Liver (tissue), 9 donors: Measurements from ENCODE around the gene KRT222. TPM values are rescaled to one million over a fixed set of nuclear protein-coding genes. Genes with fewer than 3 reads are reported as not detected.
A peak's percentile ranks its signal among the peaks of the same experiment; 100 is the strongest.

ENCODE experiments used
- DNase-seq: peaks from one replicate; pipeline ENCODE4 v3.0.0-alpha.2; 2017; ENCODE audit warnings: low spot score
- H3K27ac ChIP-seq, 2 donors: one replicate each; pipeline ENCODE4 v1.7.0; 2013; ENCODE audit warnings: inconsistent platforms in 2 of 2, low read length in 2 of 2, control low read depth in 1 of 2, low read depth in 1 of 2, mild to moderate bottlenecking in 1 of 2
- H3K27me3 ChIP-seq, 4 donors: one replicate each; pipeline versions ENCODE4 v1.6.1 to v1.7.0; 2013; ENCODE audit warnings: low read length in 3 of 4, inconsistent platforms in 1 of 4, mild to moderate bottlenecking in 1 of 4, moderate library complexity in 1 of 4; ENCODE audit not compliant: control insufficient read depth in 4 of 4, insufficient read depth in 4 of 4
- H3K36me3 ChIP-seq, 4 donors: one replicate each; pipeline versions ENCODE4 v1.6.1 to v1.7.0; 2013; ENCODE audit warnings: low read length in 3 of 4, mild to moderate bottlenecking in 3 of 4, low read depth in 1 of 4, moderate library complexity in 1 of 4; ENCODE audit not compliant: control insufficient read depth in 4 of 4, insufficient read depth in 3 of 4
- H3K4me1 ChIP-seq, 4 donors: one replicate each; pipeline versions ENCODE4 v1.6.1 to v1.7.0; 2013; ENCODE audit warnings: low read length in 3 of 4, mild to moderate bottlenecking in 3 of 4, moderate library complexity in 1 of 4; ENCODE audit not compliant: control insufficient read depth in 4 of 4, insufficient read depth in 4 of 4
- H3K4me3 ChIP-seq, 3 donors: one replicate each; pipeline versions ENCODE4 v1.6.1 to v1.7.0; 2013; ENCODE audit warnings: low read length in 3 of 3, control low read depth in 1 of 3, low read depth in 1 of 3, mild to moderate bottlenecking in 1 of 3
- H3K9ac ChIP-seq, 2 donors: one replicate each; pipeline ENCODE4 v1.7.0; 2013; ENCODE audit warnings: low read length in 2 of 2, mild to moderate bottlenecking in 2 of 2, moderate library complexity in 2 of 2, control low read depth in 1 of 2, low read depth in 1 of 2
- H3K9me3 ChIP-seq, 4 donors: one replicate each; pipeline versions ENCODE4 v1.6.1 to v1.7.0; 2013; ENCODE audit warnings: low read length in 3 of 4; ENCODE audit not compliant: control insufficient read depth in 4 of 4
- ATF3 ChIP-seq: IDR thresholded peaks from 2 replicates; pipeline ENCODE4 v1.6.1; 2016; ENCODE audit warnings: antibody characterized with exemption
- CTCF ChIP-seq: fragments of 150-350 bp; IDR thresholded peaks from 2 replicates; pipeline ENCODE4 v1.5.1; 2017; ENCODE audit warnings: improper control_type of control experiment, low read depth, low read length; ENCODE audit not compliant: missing input control
- EGR1 ChIP-seq, 2 donors: IDR thresholded peaks; 2 replicates each; pipeline ENCODE4 v1.6.1; 2016 to 2018; ENCODE audit warnings: antibody characterized with exemption in 2 of 2, low read depth in 2 of 2
- FOXA1 ChIP-seq: IDR thresholded peaks from 2 replicates; pipeline ENCODE4 v1.6.1; 2016; ENCODE audit warnings: antibody characterized with exemption
- FOXA2 ChIP-seq: IDR thresholded peaks from 2 replicates; pipeline ENCODE4 v1.6.1; 2016; ENCODE audit warnings: antibody characterized with exemption
- GABPA ChIP-seq, 2 donors: IDR thresholded peaks in 1 of 2; conservative IDR thresholded peaks in 1 of 2; 2 replicates each; pipeline ENCODE4 v1.6.1; 2016; ENCODE audit warnings: antibody characterized with exemption in 2 of 2, mild to moderate bottlenecking in 1 of 2, moderate library complexity in 1 of 2
- HNF4A ChIP-seq, 2 donors: conservative IDR thresholded peaks; 2 replicates each; pipeline ENCODE4 v1.6.1; 2016; ENCODE audit warnings: antibody characterized with exemption in 2 of 2, mild to moderate bottlenecking in 2 of 2
- HNF4G ChIP-seq: IDR thresholded peaks from 2 replicates; pipeline ENCODE4 v1.6.1; 2016; ENCODE audit warnings: antibody characterized with exemption
- JUND ChIP-seq, 2 donors: IDR thresholded peaks; 2 replicates each; pipeline ENCODE4 v1.6.1; 2016; ENCODE audit warnings: antibody characterized with exemption in 2 of 2
- MAX ChIP-seq: IDR thresholded peaks from 2 replicates; pipeline ENCODE4 v1.6.1; 2016; ENCODE audit warnings: antibody characterized with exemption
- NR2F2 ChIP-seq: IDR thresholded peaks from 2 replicates; pipeline ENCODE4 v1.6.1; 2016; ENCODE audit warnings: antibody characterized with exemption
- RAD21 ChIP-seq, 2 donors: IDR thresholded peaks; 2 replicates each; pipeline ENCODE4 v1.6.1; 2016; ENCODE audit warnings: antibody characterized with exemption in 2 of 2, mild to moderate bottlenecking in 2 of 2
- REST ChIP-seq: IDR thresholded peaks from 2 replicates; pipeline ENCODE4 v1.6.1; 2016; ENCODE audit warnings: antibody characterized with exemption, mild to moderate bottlenecking
- RXRA ChIP-seq, 2 donors: IDR thresholded peaks; 2 replicates each; pipeline ENCODE4 v1.6.1; 2017 to 2018; ENCODE audit warnings: antibody characterized with exemption in 2 of 2, mild to moderate bottlenecking in 1 of 2
- SP1 ChIP-seq: IDR thresholded peaks from 2 replicates; pipeline ENCODE4 v1.6.1; 2018; ENCODE audit warnings: antibody characterized with exemption, mild to moderate bottlenecking
- TAF1 ChIP-seq: conservative IDR thresholded peaks from 2 replicates; pipeline ENCODE4 v1.6.1; 2016; ENCODE audit warnings: antibody characterized with exemption, mild to moderate bottlenecking
- ZBTB33 ChIP-seq: IDR thresholded peaks from 2 replicates; pipeline ENCODE4 v1.6.1; 2016; ENCODE audit warnings: antibody characterized with exemption
- WGBS: extraction: QIAGEN DNeasy Blood & Tissue Kit; methylation state at CpG from one replicate; pipeline ENCODE4 v1.1.7; 2013; 5-methylcytosine and 5-hydroxymethylcytosine counted together
- polyA plus RNA-seq, 2 donors: library from polyadenylated mRNA; stranded (reverse) in 1 of 2; unstranded in 1 of 2; fragments of 200-250 nt in 1 of 2; fragments of >200 nt in 1 of 2; fragmentation: Nextera tagmentation in 1 of 2; extraction: Ambion mirVana in 1 of 2; gene quantifications; one replicate each; pipeline versions ENCODE4 v1.2.1 to v1.2.3, GENCODE V29; 2013 to 2015
- total RNA-seq, 2 donors: library from RNA; depleted of rRNA; stranded (reverse); fragments of >200 nt; gene quantifications; one replicate each; pipeline ENCODE4 v1.2.3, GENCODE V29; 2014
- donor health status: healthy.
- donor health status: healthy.
- donor health status: healthy.
- donor health status: healthy.
- donor health status: healthy.

KRT222 gene
- total and polyA plus RNA-seq, 4 donors: 1.9 to 5.6 (median 2.9) TPM

GRCh38 chr17:40666331-40666730 is 1.4 kb upstream of the KRT222 start:
- Histone ChIP-seq H3K4me1 (peaks cover 0 to 29% (median 20%) of the 10 kb centered on the region in 4 donors), H3K9me3 (no peaks in the 10 kb centered on the region), H3K4me3 (no peak overlapping the region), H3K27ac (no peak overlapping the region), H3K36me3 (peaks cover 0 to 3% (median 0%) of the 10 kb centered on the region in 4 donors), H3K9ac (no peak overlapping the region), H3K27me3 (no peaks in the 10 kb centered on the region)
- DNase-seq: no peak
- TF ChIP-seq HNF4G (no peak), EGR1 (IDR thresholded peaks at IDR 0.05; ENCODE audit: low read depth in 2 of 2) (no peak), TAF1 (no peak), RXRA (IDR thresholded peaks at IDR 0.05) (no peak), HNF4A (conservative IDR thresholded peaks at IDR 0.05) (peak; percentile 24 to 42), CTCF (no peak), NR2F2 (no peak), RAD21 (IDR thresholded peaks at IDR 0.05) (peak in 1 of 2 donors; percentile 16), REST (no peak), MAX (no peak), FOXA2 (no peak), ATF3 (no peak), JUND (IDR thresholded peaks at IDR 0.05) (no peak), GABPA (IDR thresholded peaks at IDR 0.05 in 1 of 2, conservative IDR thresholded peaks at IDR 0.05 in 1 of 2) (no peak), ZBTB33 (no peak), SP1 (no peak)

GRCh38 chr17:40663252-40663651 is 1.7 kb downstream of the KRT222 start:
- Histone ChIP-seq H3K4me1 (peaks cover 0 to 28% (median 20%) of the 10 kb centered on the region in 4 donors), H3K36me3 (peaks cover 0 to 3% (median 0%) of the 10 kb centered on the region in 4 donors), H3K27ac (no peak overlapping the region), H3K9me3 (no peaks in the 10 kb centered on the region), H3K27me3 (no peaks in the 10 kb centered on the region), H3K9ac (no peak overlapping the region), H3K4me3 (no peak overlapping the region)
- 69% methylated on average over 3 of the region's 3 CpGs for WGBS
- no peak for DNase-seq
- TF ChIP-seq EGR1 (IDR thresholded peaks at IDR 0.05; ENCODE audit: low read depth in 2 of 2) (no peak), JUND (IDR thresholded peaks at IDR 0.05) (no peak), FOXA1 (no peak), REST (no peak), CTCF (no peak), NR2F2 (no peak)
